HG03066 (cell line): ENCODE data around the gene ZNF654.

Source experiments
- ATAC-seq: cut with Tn5 transposase; IDR thresholded peaks from one replicate; pipeline ENCODE4 v1.9.1; 2021; ENCODE audit warnings: low read depth; ENCODE audit not compliant: unreplicated experiment

ZNF654 gene

GRCh38 chr3:88191872-88192409 is 132.9 kb downstream of the ZNF654 start:
- ATAC-seq, result no peak

- no peak for ATAC-seq
Observed at GRCh38 chr3:88192631-88193030, 133.6 kb downstream of the ZNF654 start.
